Subcutaneous adipose tissue (tissue), 4 donors: ENCODE measurements around the gene RGS6. TPM values are rescaled to one million over a fixed set of nuclear protein-coding genes. Genes with fewer than 3 reads are reported as not detected.

Experiments used
- CTCF ChIP-seq: fragments of 450-650 bp; IDR thresholded peaks from one replicate; pipeline ENCODE4 v1.5.1; 2016; ENCODE audit warnings: low read depth, mild to moderate bottlenecking, control low read depth, antibody characterized with exemption, moderate library complexity
- total RNA-seq, 4 donors: library from RNA; depleted of rRNA; stranded (reverse); fragments of >200 nt; gene quantifications; one replicate each; pipeline ENCODE4 v1.1.0, GENCODE V29; 2016

Gene RGS6
- total RNA-seq, 4 donors from 2014 or later = 4.4 to 32.0 (median 11.4) TPM

GRCh38 chr14:72270147-72270727, 338.0 kb downstream of the RGS6 start:
- no peak for TF ChIP-seq CTCF

DNA sequence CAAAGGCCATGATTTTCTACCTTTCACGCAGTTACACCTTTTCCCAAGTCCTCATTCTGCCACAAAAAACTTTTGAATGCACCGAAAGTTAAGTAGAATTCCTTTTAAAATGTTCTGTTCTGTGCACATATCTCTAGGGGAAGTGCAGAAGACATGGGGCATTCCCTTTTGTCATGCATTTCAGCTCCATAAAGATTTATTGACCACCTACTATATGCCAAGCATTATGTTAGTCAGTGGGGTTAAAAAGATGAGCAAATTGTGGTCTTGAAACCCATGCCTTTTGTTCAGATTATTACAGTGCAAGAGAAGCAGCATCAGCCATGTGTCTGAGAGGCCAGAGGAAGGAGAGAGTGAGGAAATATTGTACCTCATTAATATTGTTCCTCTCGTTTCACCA, 338.5 kb downstream of the RGS6 start:
- TF ChIP-seq CTCF = no peak

DNA sequence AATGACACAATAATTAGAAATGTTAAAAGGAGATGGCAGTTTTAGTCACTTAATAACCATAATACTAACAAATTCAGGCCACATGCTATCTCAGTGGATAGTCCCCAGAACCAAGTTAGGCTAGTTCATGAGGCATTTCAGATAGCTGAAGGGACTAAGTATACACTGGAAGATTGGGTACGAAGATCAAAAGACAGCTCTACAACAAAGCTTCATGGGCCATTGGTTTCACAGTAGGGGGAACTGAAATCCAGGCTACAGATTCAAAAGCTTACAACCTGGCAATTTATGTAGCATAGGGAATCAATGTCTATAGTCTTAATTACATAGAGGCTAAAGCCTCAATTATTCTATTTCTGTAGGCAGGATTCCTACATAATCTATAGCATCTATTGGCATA, 343.0 kb downstream of the RGS6 start:
- no peak for TF ChIP-seq CTCF

- no peak for TF ChIP-seq CTCF
Measured at GRCh38 chr14:72278316-72278715, 346.1 kb downstream of the RGS6 start.

GRCh38 chr14:72284176-72284575, 351.9 kb downstream of the RGS6 start:
- TF ChIP-seq CTCF = no peak

GRCh38 chr14:72290241-72290640, 358.0 kb downstream of the RGS6 start:
- no peak for TF ChIP-seq CTCF

GRCh38 chr14:72291908-72292688, 359.9 kb downstream of the RGS6 start:
- TF ChIP-seq CTCF = no peak
